Measurements from ENCODE around the gene ATG7.
A peak's percentile ranks its signal among the peaks of the same experiment; 100 is the strongest.
"Not testable (repeated sequence)": the region's sequence is repeated elsewhere in the genome, so short reads cannot be mapped to it uniquely, and the experiment has no call there.

The ATG7 gene

DNA sequence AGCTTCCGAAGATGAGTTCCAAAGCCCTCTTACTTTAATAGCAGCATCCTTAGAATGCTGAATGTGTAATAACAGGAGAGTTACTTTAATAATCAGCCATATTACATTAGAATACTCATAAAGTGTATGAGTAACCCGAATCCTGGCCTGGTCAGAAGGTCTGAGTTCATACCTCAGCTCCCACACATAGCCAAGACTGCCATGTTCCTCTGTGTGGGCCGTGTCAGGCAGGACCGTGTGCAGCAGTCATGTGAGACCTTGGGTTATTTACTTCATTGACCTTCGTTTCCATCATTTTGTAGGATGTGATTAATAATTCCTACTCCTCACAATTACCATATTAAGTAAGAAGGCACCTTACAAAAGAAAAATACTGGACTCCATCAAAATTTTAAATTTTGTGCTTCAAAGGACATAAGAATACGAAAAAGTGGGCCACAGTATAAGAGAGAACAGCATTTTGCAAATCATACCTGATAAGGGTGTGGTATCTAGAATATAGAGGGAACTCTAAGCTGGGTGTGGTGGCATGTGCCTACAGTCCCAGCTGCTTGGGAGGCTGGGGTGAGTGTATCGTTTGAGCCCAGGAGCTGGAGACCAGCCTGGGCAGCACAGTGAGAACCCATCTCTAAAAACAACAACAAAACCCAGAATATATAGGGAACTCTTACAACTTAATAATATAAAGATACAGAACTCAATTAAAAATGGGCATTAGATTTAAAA is 163.4 kb downstream of the ATG7 start:
- peak; percentile 37 for DNase-seq

DNA sequence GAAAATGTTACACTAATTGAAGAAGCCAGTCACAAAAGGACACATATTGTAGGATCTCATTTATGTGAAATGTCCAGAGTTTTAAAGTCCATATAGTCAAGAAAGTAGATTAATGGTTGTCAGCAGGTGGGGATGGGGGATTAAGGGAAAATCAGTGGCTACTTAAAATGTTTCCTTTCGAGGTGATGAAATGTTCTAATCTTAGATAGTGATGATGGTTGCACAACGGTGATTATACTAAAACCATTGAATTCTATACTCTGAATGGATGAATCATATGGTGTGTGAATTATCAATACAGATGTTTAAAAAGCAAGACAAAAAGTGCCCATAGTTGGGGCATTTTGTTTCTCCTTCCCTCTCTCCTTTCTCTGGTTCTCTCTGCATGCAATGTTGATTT is 164.6 kb downstream of the ATG7 start:
- no peak for DNase-seq

DNA sequence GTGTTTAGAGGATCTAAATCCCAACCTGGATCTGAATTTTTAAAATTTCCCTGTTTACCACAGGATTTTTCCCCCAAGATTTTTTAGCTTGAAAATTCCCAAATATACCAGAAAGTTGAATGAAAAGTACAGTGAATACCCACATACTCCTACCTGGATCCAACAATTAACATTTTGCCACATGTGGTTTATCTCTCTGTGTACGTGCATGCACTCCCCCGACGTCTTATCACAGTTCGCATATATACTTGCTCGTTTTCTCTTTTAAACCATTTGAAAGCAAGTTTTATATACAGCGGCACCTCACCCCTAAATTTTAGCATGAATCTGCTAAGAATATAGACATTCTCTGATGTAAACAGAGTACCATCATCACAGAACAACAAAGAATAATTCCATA is 165.3 kb downstream of the ATG7 start:
- no peak for DNase-seq

DNA sequence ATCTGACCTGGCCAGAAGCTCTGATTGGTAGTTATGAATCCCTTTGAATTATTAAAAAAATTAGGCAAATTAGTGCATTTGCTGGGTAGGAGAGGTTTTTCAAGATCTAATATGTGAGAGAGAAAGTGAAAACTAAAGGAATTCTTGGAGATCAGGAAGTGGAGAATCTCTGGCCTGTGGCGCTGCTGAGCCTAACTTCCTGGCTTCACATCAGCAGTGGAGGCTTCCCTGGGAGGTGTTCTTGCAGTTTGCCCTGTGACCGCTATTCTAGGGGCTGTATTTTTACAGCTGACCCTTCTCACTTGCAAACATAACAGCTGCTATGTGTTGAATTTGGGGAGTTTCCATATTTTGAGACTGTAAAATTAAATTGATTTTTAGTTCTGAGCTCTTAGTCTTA is 166.4 kb downstream of the ATG7 start:
- DNase-seq = peak; percentile 6

DNA sequence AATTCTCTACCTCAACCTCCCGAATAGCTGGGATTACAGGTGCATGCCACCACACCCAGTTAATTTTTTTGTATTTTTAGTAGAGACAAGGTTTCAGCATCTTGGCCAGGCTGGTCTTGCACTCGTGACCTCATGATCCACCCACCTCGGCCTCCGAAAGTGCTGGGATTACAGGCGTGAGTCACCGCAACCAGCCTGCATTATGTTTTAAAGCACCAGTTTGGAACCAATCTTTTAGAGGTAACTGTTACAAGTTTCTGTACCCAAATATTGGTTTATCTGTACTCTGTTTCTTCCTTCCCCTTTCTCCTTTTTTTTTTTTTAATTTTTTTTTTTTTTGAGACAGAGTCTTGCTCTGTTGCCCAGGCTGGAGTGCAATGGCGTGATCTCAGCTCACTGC is 169.1 kb downstream of the ATG7 start:
- peak; percentile 53 for DNase-seq

DNA sequence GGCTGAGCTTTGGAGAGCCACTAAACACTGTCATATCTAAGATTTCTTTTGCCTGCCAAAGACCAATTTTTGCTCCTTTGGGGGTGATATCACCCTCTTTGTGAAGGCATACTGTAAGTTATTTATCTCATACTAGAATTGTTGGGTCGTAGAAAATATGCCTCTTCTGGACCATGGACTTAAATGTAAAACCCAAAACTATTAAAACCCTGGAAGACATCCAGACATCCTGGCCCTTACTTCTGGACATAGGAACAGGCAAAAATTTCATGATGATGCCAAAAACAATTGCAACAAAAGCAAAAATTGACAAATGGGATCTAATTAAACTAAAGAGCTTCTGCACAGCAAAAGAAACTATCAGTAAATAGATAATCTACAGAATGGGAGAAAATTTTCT is 172.2 kb downstream of the ATG7 start:
- no peak for DNase-seq

DNA sequence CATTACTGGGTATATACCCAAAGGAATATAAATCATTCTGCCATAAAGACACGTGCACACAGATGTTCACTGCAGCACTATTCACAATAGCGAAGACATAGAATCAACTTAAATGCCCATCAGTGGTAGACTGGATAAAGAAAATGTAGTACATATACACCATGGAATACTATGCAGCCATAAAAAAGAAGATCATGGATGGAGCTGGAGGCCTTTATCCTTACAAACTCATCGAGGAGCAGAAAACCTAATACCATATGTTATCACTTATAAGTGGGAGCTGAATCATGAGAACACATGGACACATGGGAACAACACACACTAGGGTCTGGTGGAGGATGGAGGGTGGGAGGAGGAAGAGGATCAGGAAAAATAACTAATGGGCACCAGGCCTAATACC is 173.0 kb downstream of the ATG7 start:
- not testable (repeated sequence) for DNase-seq

DNA sequence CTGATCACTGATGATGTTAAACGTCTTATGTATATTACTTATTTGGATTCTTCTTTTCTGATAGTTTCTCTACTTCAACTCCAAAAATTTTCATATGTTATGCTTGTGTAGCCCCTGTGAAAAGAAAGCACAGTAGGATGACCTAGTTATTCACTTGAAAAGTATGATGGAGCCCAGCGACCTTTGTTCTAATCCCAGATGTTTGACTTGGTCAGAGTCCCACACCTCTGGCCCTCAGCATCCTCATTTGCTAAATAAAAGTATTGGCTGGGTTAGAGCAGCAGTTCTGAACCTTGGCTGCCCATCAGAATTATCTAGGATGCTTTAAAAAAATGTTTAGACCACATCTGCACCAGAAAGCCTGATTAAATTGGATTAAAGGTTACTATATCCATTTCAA is 173.7 kb downstream of the ATG7 start:
- no peak for DNase-seq

DNA sequence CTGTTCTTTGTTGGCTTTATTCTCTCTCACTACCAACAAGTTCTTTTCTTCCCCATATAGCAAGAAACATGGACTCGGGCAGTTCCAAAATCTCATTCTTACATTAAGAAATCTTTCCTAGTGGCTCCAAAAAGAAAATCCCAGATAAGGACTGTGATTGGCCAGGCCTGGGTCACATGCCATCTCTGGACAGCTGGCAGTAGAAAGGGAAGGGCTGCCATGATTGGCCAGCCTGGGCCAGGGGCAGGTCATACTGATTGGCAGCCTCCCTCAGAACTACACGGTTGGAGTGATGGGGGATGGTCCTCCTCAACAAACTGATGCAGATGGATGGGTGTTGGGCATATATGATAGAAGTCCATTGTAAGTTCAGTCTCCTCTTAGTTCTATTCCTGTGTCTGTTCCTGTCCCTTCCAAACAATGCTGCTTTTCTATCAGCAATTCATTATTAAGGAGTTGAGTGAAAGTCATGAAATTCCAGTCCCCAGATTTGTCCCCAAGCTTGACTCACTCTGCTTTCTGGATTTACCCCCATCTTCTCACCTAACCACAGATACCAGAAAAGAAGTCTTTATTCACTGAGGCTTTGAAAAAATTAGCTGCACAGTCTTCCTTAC is 175.5 kb downstream of the ATG7 start:
- no peak for DNase-seq

DNA sequence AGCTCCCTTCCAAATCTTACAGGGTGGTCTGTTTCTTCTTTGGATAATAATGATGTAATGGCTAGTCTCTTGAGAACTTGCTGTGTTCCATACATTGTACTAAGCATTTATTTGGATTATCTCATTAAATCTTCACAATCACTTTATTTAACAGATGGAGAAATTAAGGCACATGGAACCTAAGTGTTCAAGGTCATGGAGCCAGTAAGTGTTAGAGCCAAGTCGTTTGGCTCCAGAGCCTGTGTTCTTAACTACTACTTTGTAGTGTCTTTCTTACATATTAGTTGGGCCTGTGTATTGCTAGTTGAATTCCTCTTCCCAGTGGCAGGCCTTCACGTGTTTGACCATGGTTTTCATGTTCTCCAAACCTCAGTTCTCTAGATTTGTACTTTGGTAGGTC is 177.8 kb downstream of the ATG7 start:
- no peak for DNase-seq

DNA sequence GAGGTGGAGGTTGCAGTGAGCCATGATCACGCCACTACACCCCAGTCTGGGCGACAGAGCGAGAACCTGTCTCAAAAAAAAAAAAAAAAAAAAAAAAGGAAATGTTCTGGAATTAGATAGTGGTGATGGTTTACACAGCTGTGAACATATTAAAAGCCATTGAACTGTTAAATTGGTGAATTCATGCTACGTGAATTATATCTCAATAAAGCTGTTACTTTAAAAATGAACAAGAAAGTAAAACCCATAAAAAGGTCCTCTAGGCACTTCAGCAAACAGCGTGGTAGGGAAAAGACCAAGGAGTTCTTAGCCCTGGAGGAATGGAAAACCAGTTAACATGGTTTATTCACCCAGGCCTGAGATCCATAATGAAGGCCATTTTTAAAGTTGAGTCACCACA is 180.1 kb downstream of the ATG7 start:
- no peak for DNase-seq

DNA sequence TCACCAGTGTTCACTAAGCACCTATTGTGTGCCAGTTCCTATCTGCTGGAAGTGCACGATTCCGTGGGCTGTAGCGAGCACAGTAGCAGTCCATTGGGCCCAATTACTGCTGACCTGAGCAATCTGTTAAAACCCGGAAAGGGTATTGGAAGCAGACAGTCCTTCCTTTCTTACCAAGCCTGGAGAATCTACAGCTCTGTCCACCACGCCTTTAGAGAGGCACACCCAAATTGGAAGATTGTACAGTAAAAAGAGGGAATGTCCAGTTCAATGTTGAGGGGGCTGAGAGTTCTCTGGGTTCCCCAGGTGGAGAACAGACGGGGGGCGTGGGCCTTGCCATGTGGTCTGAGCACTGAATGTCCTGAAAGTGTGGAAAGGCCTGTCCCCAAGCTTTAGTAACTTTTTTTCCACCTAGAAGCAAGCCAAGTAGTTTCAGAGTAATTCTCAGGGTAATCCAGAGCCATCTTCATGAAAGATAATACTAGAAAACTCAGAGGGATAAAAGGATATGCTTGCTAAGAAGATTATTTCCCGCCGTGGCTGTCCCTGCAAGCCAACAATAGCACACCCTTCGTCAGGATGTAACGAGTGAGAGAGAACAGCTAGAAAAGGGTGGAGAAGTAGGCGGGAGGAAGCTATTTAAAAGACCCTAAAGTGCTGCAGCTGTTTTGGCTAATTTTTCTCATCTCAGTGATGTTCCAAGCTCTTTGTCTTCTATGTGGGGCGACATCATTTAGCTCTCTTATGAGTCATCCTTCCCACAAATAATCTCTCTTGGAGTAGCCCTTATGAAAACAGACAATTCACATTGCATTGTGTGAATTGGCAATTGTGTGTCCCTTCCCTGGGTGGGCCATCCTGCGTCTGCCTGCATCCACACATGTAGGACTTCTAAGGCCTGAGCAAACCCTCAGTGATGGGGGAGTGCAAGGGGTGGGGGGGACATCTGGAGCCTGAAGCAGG is 181.0 kb downstream of the ATG7 start:
- DNase-seq = peak; percentile 10

DNA sequence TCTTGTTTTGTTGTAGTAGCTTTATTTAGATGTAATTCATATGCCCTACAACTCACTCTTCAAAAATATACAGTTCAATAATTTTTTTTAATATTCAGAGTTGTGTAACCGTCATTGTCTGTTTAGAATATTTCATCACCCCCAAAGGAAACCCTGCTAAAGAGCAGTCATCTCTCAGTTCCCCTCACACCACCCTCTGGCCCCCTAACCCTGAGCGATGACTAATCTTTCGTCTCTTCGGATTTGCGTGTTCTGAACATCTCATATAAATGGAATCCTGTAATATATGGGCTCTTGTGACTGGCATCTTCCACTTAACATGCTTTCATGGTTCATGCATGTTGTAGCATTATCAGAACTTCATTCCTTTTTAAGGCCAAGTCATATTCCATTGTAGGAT is 183.8 kb downstream of the ATG7 start:
- DNase-seq = peak; percentile 84

DNA sequence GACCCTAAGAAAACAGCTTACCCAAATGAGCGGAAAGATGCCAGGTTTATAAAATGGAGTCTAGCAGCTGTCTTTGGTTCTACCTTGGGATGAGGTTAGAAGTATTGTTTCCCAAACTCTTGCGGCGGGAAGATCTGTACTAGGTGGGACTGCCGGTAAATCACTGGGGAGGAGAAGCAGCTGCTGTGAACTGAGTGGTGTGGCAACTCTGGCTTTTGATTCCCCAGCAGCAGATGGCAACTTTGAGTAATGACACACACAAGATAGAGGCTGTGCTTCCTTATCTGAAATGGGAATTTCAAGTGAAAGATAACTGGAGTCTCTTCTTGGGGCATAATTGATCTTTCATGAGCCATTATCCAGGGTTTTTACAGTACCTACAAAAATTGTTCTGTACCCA is 184.9 kb downstream of the ATG7 start:
- peak; percentile 7 for DNase-seq

DNA sequence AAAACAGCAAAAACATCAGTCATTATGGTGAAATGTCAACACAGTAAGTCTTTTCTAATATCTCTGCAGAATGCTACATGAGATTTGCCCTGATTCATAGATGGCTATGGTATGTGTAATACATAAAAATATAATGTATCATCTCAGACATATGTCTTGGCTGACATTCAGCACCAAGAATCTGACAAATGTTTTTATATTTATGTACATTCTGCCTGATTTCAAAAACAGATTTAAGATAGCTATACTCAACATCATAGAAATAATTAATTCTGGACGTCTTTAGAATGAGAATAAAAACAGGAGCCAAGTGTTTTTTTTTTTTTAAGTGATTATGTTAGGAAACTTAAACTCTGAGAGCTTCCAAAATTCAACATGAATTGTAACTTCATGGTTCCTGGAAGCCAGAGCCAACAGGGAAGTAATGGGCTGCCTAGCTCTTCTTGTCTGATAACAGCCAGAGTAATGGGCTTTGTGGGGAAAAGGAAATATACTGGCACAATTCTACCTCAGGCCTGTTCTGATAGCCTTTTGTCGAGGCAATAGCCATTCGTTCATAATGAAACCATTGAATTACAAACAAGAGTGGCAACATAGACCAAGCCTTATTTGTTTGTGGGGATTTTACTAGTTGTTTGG is 187.1 kb downstream of the ATG7 start:
- no peak for DNase-seq

DNA sequence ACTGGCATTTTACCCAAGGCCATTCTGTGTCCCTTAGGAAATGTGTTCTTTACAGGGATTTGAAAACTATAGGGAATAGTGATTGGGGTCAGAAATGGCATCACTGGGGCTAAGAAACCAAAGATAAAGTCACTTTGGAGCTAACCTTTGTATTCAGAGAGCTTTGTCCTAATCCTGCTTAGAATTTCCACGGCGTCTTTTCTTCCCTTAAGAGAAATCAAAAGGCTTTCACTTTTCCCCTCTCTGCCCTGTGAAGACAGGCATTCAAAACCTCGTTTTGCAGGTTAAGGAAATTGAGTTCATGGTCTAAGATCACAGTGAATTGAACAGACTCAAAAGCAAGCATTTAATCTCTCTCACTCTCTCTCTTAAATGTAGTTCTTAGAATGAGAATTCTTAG is 189.0 kb downstream of the ATG7 start:
- no peak for DNase-seq

DNA sequence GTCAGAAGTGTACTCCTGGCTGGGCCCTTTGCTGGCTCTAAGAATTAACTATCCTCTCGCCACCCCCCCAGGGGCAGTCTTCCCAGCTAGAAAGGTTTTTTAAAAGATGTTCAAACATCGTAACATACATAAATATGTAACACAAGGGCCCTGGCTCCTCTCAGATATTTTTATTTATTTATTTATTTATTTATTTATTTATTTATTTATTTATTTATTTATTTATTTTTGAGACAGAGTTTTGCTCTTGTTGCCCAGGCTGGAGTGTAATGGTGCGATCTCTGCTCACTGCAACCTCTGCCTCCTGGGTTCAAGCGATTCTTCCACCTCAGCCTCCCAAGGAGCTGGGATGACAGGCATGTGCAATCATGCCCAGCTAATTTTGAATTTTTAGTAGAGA is 190.5 kb downstream of the ATG7 start:
- not testable (repeated sequence) for DNase-seq

DNA sequence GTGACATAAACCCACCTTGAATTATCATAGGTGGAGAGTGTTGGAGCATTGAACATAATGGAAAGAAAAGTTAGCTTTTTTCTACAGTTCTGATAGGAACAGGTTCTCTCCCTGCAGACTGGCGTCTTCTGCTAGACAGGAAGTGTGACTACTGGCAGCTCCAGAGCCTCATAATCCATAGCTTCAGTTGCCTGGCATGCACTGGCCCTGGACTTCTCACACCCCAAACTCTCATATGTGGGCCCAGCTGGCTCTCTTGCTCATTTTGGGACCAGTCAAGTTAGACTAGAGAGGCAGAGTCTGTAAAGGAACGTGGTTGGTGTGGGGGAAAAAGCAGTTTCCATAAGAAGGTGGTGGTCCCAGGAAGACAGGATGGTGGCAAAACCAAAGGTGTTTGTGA is 191.4 kb downstream of the ATG7 start:
- DNase-seq = no peak

DNA sequence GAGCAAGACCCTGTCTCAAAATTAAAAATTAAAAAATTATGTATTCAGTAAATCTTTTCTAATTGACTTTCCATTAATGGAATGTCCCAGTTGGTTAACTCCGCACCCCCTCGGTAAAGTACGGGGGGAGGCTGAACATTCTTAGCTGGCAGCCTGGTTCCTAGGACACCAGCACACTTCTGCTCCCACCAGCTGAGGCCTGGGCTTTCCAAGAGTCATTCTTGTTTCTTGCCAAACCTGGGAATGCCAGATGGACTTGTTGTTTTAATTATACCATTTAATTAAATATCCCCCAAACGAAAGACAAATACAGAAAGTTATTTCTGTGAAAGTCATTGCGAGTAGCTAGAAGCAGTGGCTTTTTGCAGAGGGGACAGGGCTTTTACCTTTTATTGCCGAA is 192.2 kb downstream of the ATG7 start:
- DNase-seq = no peak

DNA sequence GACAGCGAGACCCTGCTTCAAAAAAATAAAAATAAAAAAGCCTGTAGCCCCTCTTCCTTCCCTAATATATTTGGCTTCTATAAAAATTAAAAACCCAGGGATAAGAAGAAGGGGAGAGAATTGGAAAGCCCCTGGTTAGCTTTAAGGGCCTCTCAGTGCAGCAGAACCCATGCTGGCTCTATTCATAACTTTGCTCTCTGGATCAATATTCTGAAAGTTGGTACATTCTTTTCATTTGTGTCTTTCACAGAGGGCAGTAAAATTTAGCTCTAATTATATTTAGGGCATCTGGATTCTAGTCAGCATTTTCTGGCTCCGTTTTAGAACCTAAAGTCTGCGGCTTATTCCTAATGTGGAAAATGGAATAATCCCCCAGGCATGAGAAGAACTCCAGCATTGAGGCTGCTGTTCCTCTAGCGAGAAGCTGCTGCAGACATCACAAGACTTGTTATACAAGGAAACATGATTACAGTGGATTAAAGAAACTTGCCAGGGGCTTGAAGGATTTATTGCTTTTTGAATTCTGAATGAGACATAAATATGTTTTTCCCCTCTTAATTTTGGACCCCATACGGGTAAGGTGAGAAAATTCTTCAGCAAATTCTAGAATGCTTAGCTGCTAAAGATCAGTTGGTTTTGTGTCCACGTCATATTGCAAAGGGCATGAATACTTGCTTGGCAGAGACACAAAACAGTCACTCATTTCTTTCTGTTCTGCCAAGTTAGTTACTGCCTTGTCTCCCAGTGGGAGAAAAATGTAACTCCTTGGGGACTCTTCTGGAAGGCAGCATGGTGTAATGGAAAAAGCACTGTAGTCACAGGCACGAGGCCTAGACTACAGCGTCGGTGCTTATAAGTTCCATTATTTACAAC is 193.8 kb downstream of the ATG7 start:
- DNase-seq = no peak

DNA sequence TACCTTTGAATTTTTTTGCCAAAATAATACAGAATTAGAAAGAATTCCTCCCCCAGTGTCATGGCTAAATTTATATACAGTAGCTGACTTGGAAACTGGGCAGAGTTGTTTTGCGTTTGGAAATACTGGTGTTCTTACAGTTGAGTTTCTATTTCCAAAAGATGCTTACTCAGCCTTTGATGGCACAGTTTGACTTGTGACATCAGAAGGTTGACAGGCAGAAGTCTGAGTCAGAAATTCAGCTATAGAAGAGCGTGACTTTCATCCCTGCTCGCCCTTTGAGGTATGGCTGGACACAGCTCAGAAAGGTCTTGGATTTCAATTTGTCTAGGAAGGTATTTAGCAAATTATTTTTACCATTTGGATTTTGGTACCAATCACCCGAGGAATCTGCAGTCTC is 195.7 kb downstream of the ATG7 start:
- peak; percentile 64 for DNase-seq

Measured in suppressor macrophage treated with lipopolysaccharide for 4 hours (primary cell).